Measurements from ENCODE around the gene RALY. TPM values are rescaled to one million over a fixed set of nuclear protein-coding genes. Genes with fewer than 3 reads are reported as not detected.

RALY gene
- total and polyA plus RNA-seq, 2 donors (not counting 3 experiments of a cell fraction or from before 2014, with no cell fraction given), result 142 to 146 TPM

DNA sequence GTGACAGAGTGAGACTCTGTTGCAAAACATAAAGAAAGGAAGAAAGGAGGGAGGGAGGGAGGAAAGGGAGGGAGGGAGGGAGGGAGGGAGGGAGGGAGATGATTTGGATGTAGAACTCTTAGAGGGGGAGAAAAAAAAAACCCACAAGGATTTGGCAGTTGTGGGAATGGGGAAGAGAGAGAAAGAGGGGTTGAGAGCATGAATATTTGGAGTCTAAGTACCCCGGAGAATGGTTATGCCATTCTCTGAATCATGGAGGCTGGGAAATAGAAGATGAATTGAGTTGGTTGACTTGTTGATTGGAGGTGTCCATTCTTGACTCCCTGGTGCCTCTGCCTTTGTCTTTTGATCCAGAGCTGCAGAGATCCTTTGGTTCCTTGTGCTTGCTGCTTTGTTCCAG, 35.7 kb downstream of the RALY start:
- no peaks in the 10 kb centered on the region for H3K27me3 ChIP-seq (ENCODE audit: control insufficient read depth in 2 of 2, insufficient read depth in 2 of 2, low read length in 2 of 2)
- no peaks in the 10 kb centered on the region for H3K9me3 ChIP-seq (replicated peaks; ENCODE audit: control insufficient read depth, insufficient read depth, low read length)
- no peaks in the 10 kb centered on the region for H3K4me1 ChIP-seq (ENCODE audit: control insufficient read depth, extremely low read depth, insufficient read depth, low read length)
- DNase-seq (ENCODE audit: low read depth, low spot score) (no peak), FAIRE-seq (no peak)
- peaks cover 4 to 7% of the 10 kb centered on the region in 2 experiments for H3K36me3 ChIP-seq (ENCODE audit: control insufficient read depth in 2 of 2, extremely low read depth in 1 of 2, insufficient read depth in 2 of 2, low read length in 2 of 2)
- no peak overlapping the region for H3K4me3 ChIP-seq (replicated peaks in 1 of 3; ENCODE audit: insufficient read depth in 1 of 3, low read depth in 1 of 3, low read length in 3 of 3)
- H3K9ac ChIP-seq (replicated peaks; ENCODE audit: extremely low read depth, insufficient read depth, low read length), result no peak overlapping the region
- H3K27ac ChIP-seq (ENCODE audit: insufficient read depth, low read depth, low read length), result no peak overlapping the region
- H3K9me1 ChIP-seq (replicated peaks; ENCODE audit: control insufficient read depth, extremely low read depth, insufficient read depth, low read length), result no peaks in the 10 kb centered on the region
- intact Hi-C loops (cut with micrococcal nuclease), result no loop called here
- no peak overlapping the region for H3K4me2 ChIP-seq (ENCODE audit: insufficient read depth, low read length)
- no TSS peak for BruUV-seq (replicated peaks)
- TF ChIP-seq POLR2AphosphoS5 (IDR thresholded peaks at IDR 0.05; ENCODE audit: insufficient read depth, low read depth, low read length), result no peak
- no peak for TF ChIP-seq JUN (IDR thresholded peaks at IDR 0.05; ENCODE audit: borderline replicate concordance, insufficient read depth, insufficient read length, low read depth)
- TF ChIP-seq, protein P1, sequence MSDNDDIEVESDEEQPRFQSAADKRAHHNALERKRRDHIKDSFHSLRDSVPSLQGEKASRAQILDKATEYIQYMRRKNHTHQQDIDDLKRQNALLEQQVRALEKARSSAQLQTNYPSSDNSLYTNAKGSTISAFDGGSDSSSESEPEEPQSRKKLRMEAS (IDR thresholded peaks at IDR 0.05; ENCODE audit: insufficient read depth, insufficient read length), result no peak
- no peak for TF ChIP-seq MYC (IDR thresholded peaks at IDR 0.05; ENCODE audit: low read depth, low read length)
- TF ChIP-seq, protein P2, sequence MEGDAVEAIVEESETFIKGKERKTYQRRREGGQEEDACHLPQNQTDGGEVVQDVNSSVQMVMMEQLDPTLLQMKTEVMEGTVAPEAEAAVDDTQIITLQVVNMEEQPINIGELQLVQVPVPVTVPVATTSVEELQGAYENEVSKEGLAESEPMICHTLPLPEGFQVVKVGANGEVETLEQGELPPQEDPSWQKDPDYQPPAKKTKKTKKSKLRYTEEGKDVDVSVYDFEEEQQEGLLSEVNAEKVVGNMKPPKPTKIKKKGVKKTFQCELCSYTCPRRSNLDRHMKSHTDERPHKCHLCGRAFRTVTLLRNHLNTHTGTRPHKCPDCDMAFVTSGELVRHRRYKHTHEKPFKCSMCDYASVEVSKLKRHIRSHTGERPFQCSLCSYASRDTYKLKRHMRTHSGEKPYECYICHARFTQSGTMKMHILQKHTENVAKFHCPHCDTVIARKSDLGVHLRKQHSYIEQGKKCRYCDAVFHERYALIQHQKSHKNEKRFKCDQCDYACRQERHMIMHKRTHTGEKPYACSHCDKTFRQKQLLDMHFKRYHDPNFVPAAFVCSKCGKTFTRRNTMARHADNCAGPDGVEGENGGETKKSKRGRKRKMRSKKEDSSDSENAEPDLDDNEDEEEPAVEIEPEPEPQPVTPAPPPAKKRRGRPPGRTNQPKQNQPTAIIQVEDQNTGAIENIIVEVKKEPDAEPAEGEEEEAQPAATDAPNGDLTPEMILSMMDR (IDR thresholded peaks at IDR 0.05; ENCODE audit: extremely low read depth in 1 of 2, insufficient read depth in 1 of 2, low read depth in 1 of 2, low read length in 2 of 2), result no peak
- TF ChIP-seq GATA2 (IDR thresholded peaks at IDR 0.05; ENCODE audit: insufficient read depth, insufficient read length, low read depth, low read length), result no peak
- no peak for TF ChIP-seq EZH2 (IDR thresholded peaks at IDR 0.05; ENCODE audit: borderline replicate concordance, low read depth, low read length, severe bottlenecking)
- no peak for TF ChIP-seq FOS (IDR thresholded peaks at IDR 0.05; ENCODE audit: borderline replicate concordance, insufficient read depth, low read length)
- no peak for TF ChIP-seq POLR2A (IDR thresholded peaks at IDR 0.05; ENCODE audit: low read depth, low read length)
- POLR2A ChIA-PET, result interaction anchor here (0.6 kb wide), 1 partner anchor 20 kb away, joined by 5 read pairs; no protein-coding TSS in a partner anchor
- peaks cover 4% of the 10 kb centered on the region for H4K20me1 ChIP-seq (replicated peaks; ENCODE audit: control insufficient read depth, extremely low read depth, insufficient read depth, low read length)
- CTCF ChIA-PET, result interaction anchor here (1.3 to 1.8 kb wide), 2 partner anchors 11 to 166 kb away, joined by 3 to 5 read pairs; no protein-coding TSS in a partner anchor
- H3K79me2 ChIP-seq (ENCODE audit: control insufficient read depth, insufficient read depth, low read length), result peaks cover 64% of the 10 kb centered on the region
- H2AFZ ChIP-seq (ENCODE audit: low read depth, low read length), result no peak overlapping the region
- dilution Hi-C loops (cut with MboI; ENCODE audit: extremely low pct_ligation_motif_present, low sequenced_read_pairs), result no loop called here

Data from endothelial cell of umbilical vein (primary cell).